Glutamatergic neuron (in vitro differentiated cells): ENCODE results near the gene MVP. TPM values are rescaled to one million over a fixed set of nuclear protein-coding genes. Genes with fewer than 3 reads are reported as not detected.

Experiments used
- DNase-seq: peaks from one replicate; pipeline ENCODE4 v3.0.0; 2022
- H3K27ac Mint-ChIP-seq: one replicate; pipeline ENCODE4 v1.8.0; 2020; ENCODE audit warnings: mild to moderate bottlenecking, mixed read lengths, inconsistent platforms; ENCODE audit not compliant: unreplicated experiment
- H3K27me3 Mint-ChIP-seq: one replicate; pipeline ENCODE4 v1.8.0; 2020; ENCODE audit warnings: mild to moderate bottlenecking, moderate library complexity, mixed read lengths, inconsistent platforms; ENCODE audit not compliant: unreplicated experiment
- H3K36me3 Mint-ChIP-seq: one replicate; pipeline ENCODE4 v1.8.0; 2020; ENCODE audit warnings: mild to moderate bottlenecking, mixed read lengths, inconsistent platforms; ENCODE audit not compliant: unreplicated experiment
- H3K4me1 Mint-ChIP-seq: one replicate; pipeline ENCODE4 v1.8.0; 2020; ENCODE audit warnings: mild to moderate bottlenecking, low read depth, mixed read lengths, inconsistent platforms; ENCODE audit not compliant: unreplicated experiment
- H3K4me3 Mint-ChIP-seq: one replicate; pipeline ENCODE4 v1.8.0; 2020; ENCODE audit warnings: mild to moderate bottlenecking, mixed read lengths, inconsistent platforms; ENCODE audit not compliant: unreplicated experiment
- H3K9me3 Mint-ChIP-seq: one replicate; pipeline ENCODE4 v1.8.0; 2020; ENCODE audit warnings: mild to moderate bottlenecking, moderate library complexity, mixed read lengths, inconsistent platforms; ENCODE audit not compliant: unreplicated experiment
- CTCF ChIP-seq: fragments of 200-600 bp; sonication (generic); IDR thresholded peaks from one replicate; pipeline ENCODE4 v1.5.0; 2021; ENCODE audit not compliant: partially characterized antibody, unreplicated experiment
- total RNA-seq: library from RNA; stranded (reverse); fragmentation: NEBNext Ultra II Directional; extraction: Animal tissue kit (Norgen Biotek cat#: 25700); gene quantifications from one replicate; pipeline ENCODE4 v1.2.1, GENCODE V29; 2021; ENCODE audit not compliant: unreplicated experiment

Gene MVP
- total RNA-seq, 1 donor from 2014 or later, result 82.7 TPM

- no peak for TF ChIP-seq CTCF
- Mint-ChIP-seq H3K9me3 (peaks cover 20% of the 10 kb centered on the region), H3K27ac (peak overlapping the region; percentile 70), H3K36me3 (no peaks in the 10 kb centered on the region), H3K4me1 (peaks cover 20% of the 10 kb centered on the region), H3K4me3 (peak overlapping the region; percentile 94), H3K27me3 (peaks cover 22% of the 10 kb centered on the region)
- no peak for DNase-seq
Measured at GRCh38 chr16:29809031-29809747, 11.1 kb upstream of the MVP start.

- peak overlapping the region; percentile 95 for H3K4me3 Mint-ChIP-seq
- peaks cover 19% of the 10 kb centered on the region for H3K4me1 Mint-ChIP-seq
- peak overlapping the region; percentile 88 for H3K27ac Mint-ChIP-seq
Measured at GRCh38 chr16:29809850-29810698, 10.2 kb upstream of the MVP start.

GRCh38 chr16:29810699-29811169 is 9.5 kb upstream of the MVP start:
- no peak for TF ChIP-seq CTCF
- peaks cover 19% of the 10 kb centered on the region for H3K9me3 Mint-ChIP-seq
- H3K36me3 Mint-ChIP-seq, result no peaks in the 10 kb centered on the region
- H3K4me3 Mint-ChIP-seq, result peak overlapping the region; percentile 95
- H3K27me3 Mint-ChIP-seq, result peaks cover 21% of the 10 kb centered on the region
- no peak for DNase-seq
- peaks cover 21% of the 10 kb centered on the region for H3K4me1 Mint-ChIP-seq
- peak overlapping the region; percentile 88 for H3K27ac Mint-ChIP-seq

More at GRCh38 chr16:29809850-29810698, 10.2 kb upstream of the MVP start:
- peaks cover 18% of the 10 kb centered on the region for H3K9me3 Mint-ChIP-seq
- H3K27me3 Mint-ChIP-seq, result peaks cover 22% of the 10 kb centered on the region
- TF ChIP-seq CTCF, result no peak
- DNase-seq, result no peak
- H3K36me3 Mint-ChIP-seq, result no peaks in the 10 kb centered on the region

GRCh38 chr16:29811170-29811895 is 8.9 kb upstream of the MVP start:
- Mint-ChIP-seq H3K4me1 (peaks cover 21% of the 10 kb centered on the region), H3K36me3 (no peaks in the 10 kb centered on the region), H3K27me3 (peaks cover 24% of the 10 kb centered on the region), H3K27ac (peak overlapping the region; percentile 95), H3K4me3 (peak overlapping the region; percentile 95), H3K9me3 (peaks cover 19% of the 10 kb centered on the region)
- peak; percentile 94 for DNase-seq
- no peak for TF ChIP-seq CTCF
